H1 (cell line): ENCODE results near the gene ELOVL1. TPM values are rescaled to one million over a fixed set of nuclear protein-coding genes. Genes with fewer than 3 reads are reported as not detected.

ENCODE experiments used
- POLR2A ChIP-seq, 2 experiments: IDR thresholded peaks; 1 replicate in 1 of 2; 2 replicates in 1 of 2; pipeline ENCODE4 v1.6.1; 2011; ENCODE audit warnings: low read depth in 2 of 2, low read length in 2 of 2, mild to moderate bottlenecking in 2 of 2; ENCODE audit errors: control extremely low read depth in 1 of 2
- SAP30 ChIP-seq: fragments of 300-600 bp; sonication (generic); IDR thresholded peaks from 2 replicates; pipeline ENCODE4 v1.7.1; 2012; ENCODE audit warnings: low read length, moderate library complexity, mild to moderate bottlenecking, inconsistent platforms; ENCODE audit not compliant: insufficient read depth, insufficient replicate concordance
- USF2 ChIP-seq: IDR thresholded peaks from 2 replicates; pipeline ENCODE4 v1.6.1; 2011; ENCODE audit warnings: low read length, improper control_type of control experiment
- polyA plus RNA-seq, 7 experiments: library from polyadenylated mRNA; depleted of rRNA in 3 of 7; stranded (reverse) in 5 of 7; unstranded in 2 of 7; fragments of >200 nt in 5 of 7; fragments of 200-250 nt in 2 of 7; gene quantifications; 1 replicate in 5 of 7; 2 replicates in 1 of 7; 4 replicates in 1 of 7; pipeline versions ENCODE4 v1.2.1 to v1.2.3, GENCODE V29; 2011 to 2013; ENCODE audit warnings: missing spikeins in 2 of 7, mixed read lengths in 2 of 7
- total RNA-seq: library from RNA; stranded (reverse); fragmentation: NEBNext Ultra II Directional; extraction: Animal tissue kit (Norgen Biotek cat#: 25700); gene quantifications from 2 replicates; pipeline ENCODE4 v1.2.1, GENCODE V29; 2021

The ELOVL1 gene
- total and polyA plus RNA-seq, 2 of the 8 experiments (the other 6 are each of a cell fraction or from before 2014, with no cell fraction given), result 28.5 to 68.1 TPM

- TF ChIP-seq SAP30 (no peak), USF2 (no peak), POLR2A (IDR thresholded peaks at IDR 0.05; ENCODE audit: control extremely low read depth in 1 of 2, low read depth in 2 of 2, low read length in 2 of 2) (no peak)
These were observed 11.7 kb upstream of the ELOVL1 start (continued) for GRCh38 chr1:43379476-43379875.
